MM.1S (cell line): ENCODE results near the gene ZNF593.

Experiments used
- EZH2 ChIP-seq: fragments of 300-600 bp; sonication (generic); optimal IDR thresholded peaks from 2 replicates; pipeline ENCODE3; 2017; ENCODE audit warnings: low read depth, mild to moderate bottlenecking, antibody characterized with exemption, low read length, mixed read lengths
- TF ChIP-seq, protein P1 (sequence below): fragments of 300-600 bp; sonication (generic); IDR thresholded peaks from 2 replicates; pipeline ENCODE4 v1.5.1; 2016; ENCODE audit warnings: antibody characterized with exemption, low read length, mixed read lengths

GRCh38 chr1:26130695-26131094, 39.0 kb upstream of the ZNF593 start:
- TF ChIP-seq, protein P1, sequence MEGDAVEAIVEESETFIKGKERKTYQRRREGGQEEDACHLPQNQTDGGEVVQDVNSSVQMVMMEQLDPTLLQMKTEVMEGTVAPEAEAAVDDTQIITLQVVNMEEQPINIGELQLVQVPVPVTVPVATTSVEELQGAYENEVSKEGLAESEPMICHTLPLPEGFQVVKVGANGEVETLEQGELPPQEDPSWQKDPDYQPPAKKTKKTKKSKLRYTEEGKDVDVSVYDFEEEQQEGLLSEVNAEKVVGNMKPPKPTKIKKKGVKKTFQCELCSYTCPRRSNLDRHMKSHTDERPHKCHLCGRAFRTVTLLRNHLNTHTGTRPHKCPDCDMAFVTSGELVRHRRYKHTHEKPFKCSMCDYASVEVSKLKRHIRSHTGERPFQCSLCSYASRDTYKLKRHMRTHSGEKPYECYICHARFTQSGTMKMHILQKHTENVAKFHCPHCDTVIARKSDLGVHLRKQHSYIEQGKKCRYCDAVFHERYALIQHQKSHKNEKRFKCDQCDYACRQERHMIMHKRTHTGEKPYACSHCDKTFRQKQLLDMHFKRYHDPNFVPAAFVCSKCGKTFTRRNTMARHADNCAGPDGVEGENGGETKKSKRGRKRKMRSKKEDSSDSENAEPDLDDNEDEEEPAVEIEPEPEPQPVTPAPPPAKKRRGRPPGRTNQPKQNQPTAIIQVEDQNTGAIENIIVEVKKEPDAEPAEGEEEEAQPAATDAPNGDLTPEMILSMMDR = no peak
- no peak for TF ChIP-seq EZH2
